ENCODE data around the gene CD59.
"Not testable (repeated sequence)": the region's sequence is repeated elsewhere in the genome, so short reads cannot be mapped to it uniquely, and the experiment has no call there.

- TF ChIP-seq, protein P1, sequence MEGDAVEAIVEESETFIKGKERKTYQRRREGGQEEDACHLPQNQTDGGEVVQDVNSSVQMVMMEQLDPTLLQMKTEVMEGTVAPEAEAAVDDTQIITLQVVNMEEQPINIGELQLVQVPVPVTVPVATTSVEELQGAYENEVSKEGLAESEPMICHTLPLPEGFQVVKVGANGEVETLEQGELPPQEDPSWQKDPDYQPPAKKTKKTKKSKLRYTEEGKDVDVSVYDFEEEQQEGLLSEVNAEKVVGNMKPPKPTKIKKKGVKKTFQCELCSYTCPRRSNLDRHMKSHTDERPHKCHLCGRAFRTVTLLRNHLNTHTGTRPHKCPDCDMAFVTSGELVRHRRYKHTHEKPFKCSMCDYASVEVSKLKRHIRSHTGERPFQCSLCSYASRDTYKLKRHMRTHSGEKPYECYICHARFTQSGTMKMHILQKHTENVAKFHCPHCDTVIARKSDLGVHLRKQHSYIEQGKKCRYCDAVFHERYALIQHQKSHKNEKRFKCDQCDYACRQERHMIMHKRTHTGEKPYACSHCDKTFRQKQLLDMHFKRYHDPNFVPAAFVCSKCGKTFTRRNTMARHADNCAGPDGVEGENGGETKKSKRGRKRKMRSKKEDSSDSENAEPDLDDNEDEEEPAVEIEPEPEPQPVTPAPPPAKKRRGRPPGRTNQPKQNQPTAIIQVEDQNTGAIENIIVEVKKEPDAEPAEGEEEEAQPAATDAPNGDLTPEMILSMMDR (IDR thresholded peaks at IDR 0.05; ENCODE audit: poor library complexity), result not testable (repeated sequence)
- not testable (repeated sequence) for TF ChIP-seq EZH2 (IDR thresholded peaks at IDR 0.05; ENCODE audit: borderline replicate concordance)
Observed at GRCh38 chr11:33729072-33729664, 7.1 kb downstream of the CD59 start.
